BJ (cell line): Measurements from ENCODE around the gene RBM38. TPM values are rescaled to one million over a fixed set of nuclear protein-coding genes. Genes with fewer than 3 reads are reported as not detected.
"Not testable (repeated sequence)": the region's sequence is repeated elsewhere in the genome, so short reads cannot be mapped to it uniquely, and the experiment has no call there.

Source experiments
- CTCF ChIA-PET: fragments of 350-600 bp; formaldehyde crosslinking; extraction: SDS; loops from one replicate; lab custom pipeline; 2021; ENCODE audit warnings: antibody characterized with exemption, inconsistent platforms; lab: Yijun Ruan, JAX
- POLR2A ChIA-PET: fragments of 300-600 bp; sonication (Branson Sonifier 250); formaldehyde crosslinking; extraction: SDS; loops from one replicate; lab custom pipeline; 2021; ENCODE audit warnings: antibody characterized with exemption; lab: Charles Lee
- DNase-seq: peaks from one replicate; pipeline ENCODE4 v3.0.0-alpha.2; 2011; ENCODE audit warnings: low read depth
- H3K27me3 ChIP-seq: 2 replicates; pipeline ENCODE4 v1.6.0; 2011; ENCODE audit warnings: low read length; ENCODE audit not compliant: control insufficient read depth, insufficient read depth
- H3K36me3 ChIP-seq: 2 replicates; pipeline ENCODE4 v1.5.1; 2011; ENCODE audit warnings: low read length; ENCODE audit not compliant: control insufficient read depth, insufficient read depth
- H3K4me3 ChIP-seq: 2 replicates; pipeline ENCODE4 v1.5.1; 2011; ENCODE audit warnings: low read depth, mild to moderate bottlenecking, control low read depth, low read length
- CTCF ChIP-seq: IDR thresholded peaks from 2 replicates; pipeline ENCODE4 v1.5.1; 2011; ENCODE audit warnings: low read depth, mild to moderate bottlenecking, control low read depth, inconsistent platforms, low read length, moderate library complexity; ENCODE audit not compliant: insufficient read depth
- polyA plus RNA-seq: library from polyadenylated mRNA; depleted of rRNA; stranded (reverse); fragments of >200 nt; gene quantifications from 2 replicates; pipeline ENCODE4 v1.2.3, GENCODE V29; 2011

Gene RBM38
- polyA plus RNA-seq, 1 experiment = 5.2 TPM

GRCh38 chr20:57426831-57427230, 35.6 kb downstream of the RBM38 start:
- no peak for TF ChIP-seq CTCF
- no peaks in the 10 kb centered on the region for H3K36me3 ChIP-seq
- peaks cover 5% of the 10 kb centered on the region for H3K27me3 ChIP-seq
- H3K4me3 ChIP-seq = no peak overlapping the region
- ChIA-PET CTCF (interaction anchor here (0.9 kb wide), 1 partner anchor 8 kb away, joined by 3 read pairs; no protein-coding TSS in a partner anchor), POLR2A (no interaction called here)
- DNase-seq = no peak

- H3K4me3 ChIP-seq = no peak overlapping the region
- DNase-seq = no peak
- ChIA-PET POLR2A (no interaction called here), CTCF (interaction anchor here (0.6 kb wide), 1 partner anchor 1027 kb away, joined by 3 read pairs; no protein-coding TSS in a partner anchor)
- no peak for TF ChIP-seq CTCF
- H3K36me3 ChIP-seq = no peaks in the 10 kb centered on the region
- peaks cover 3% of the 10 kb centered on the region for H3K27me3 ChIP-seq
Measured at GRCh38 chr20:57428324-57429158, 37.3 kb downstream of the RBM38 start.

- Histone ChIP-seq H3K36me3 (no peaks in the 10 kb centered on the region), H3K4me3 (no peak overlapping the region), H3K27me3 (peaks cover 3% of the 10 kb centered on the region)
- ChIA-PET POLR2A (no interaction called here), CTCF (no interaction called here)
- no peak for TF ChIP-seq CTCF
- no peak for DNase-seq
Measured at GRCh38 chr20:57429159-57429496, 37.9 kb downstream of the RBM38 start.

GRCh38 chr20:57429580-57430200, 38.5 kb downstream of the RBM38 start:
- Histone ChIP-seq H3K4me3 (no peak overlapping the region), H3K36me3 (no peaks in the 10 kb centered on the region), H3K27me3 (peaks cover 5% of the 10 kb centered on the region)
- POLR2A ChIA-PET = no interaction called here
- TF ChIP-seq CTCF = no peak
- DNase-seq = no peak
- CTCF ChIA-PET = no interaction called here

GRCh38 chr20:57430201-57430596, 39.0 kb downstream of the RBM38 start:
- H3K4me3 ChIP-seq, H3K36me3 ChIP-seq, CTCF ChIA-PET, DNase-seq, POLR2A ChIA-PET, H3K27me3 ChIP-seq: not testable (repeated sequence)
